HuH-7.5 (cell line): ENCODE data around the gene TANGO6.
"Not testable (repeated sequence)": the region's sequence is repeated elsewhere in the genome, so short reads cannot be mapped to it uniquely, and the experiment has no call there.

Experiments used
- DNase-seq: peaks from one replicate; pipeline ENCODE4 v3.0.0; 2011; ENCODE audit warnings: low spot score

TANGO6 gene

GRCh38 chr16:69057400-69058378, 214.4 kb downstream of the TANGO6 start:
- DNase-seq = no peak

GRCh38 chr16:69063491-69063890, 220.2 kb downstream of the TANGO6 start:
- DNase-seq = not testable (repeated sequence)

GRCh38 chr16:69064124-69064763, 220.9 kb downstream of the TANGO6 start:
- no peak for DNase-seq

- no peak for DNase-seq
These were observed 221.5 kb downstream of the TANGO6 start for GRCh38 chr16:69064764-69065313.

GRCh38 chr16:69069504-69069903, 226.2 kb downstream of the TANGO6 start:
- no peak for DNase-seq

GRCh38 chr16:69071036-69071435, 227.7 kb downstream of the TANGO6 start:
- DNase-seq = no peak

- DNase-seq = no peak
These were observed 229.3 kb downstream of the TANGO6 start for GRCh38 chr16:69072640-69072974.

GRCh38 chr16:69073181-69073702, 229.9 kb downstream of the TANGO6 start:
- no peak for DNase-seq

- no peak for DNase-seq
These were observed 233.9 kb downstream of the TANGO6 start for GRCh38 chr16:69077251-69077650.

- DNase-seq = no peak
These were observed 234.7 kb downstream of the TANGO6 start for GRCh38 chr16:69078073-69078472.

GRCh38 chr16:69079697-69080096, 236.4 kb downstream of the TANGO6 start:
- no peak for DNase-seq

GRCh38 chr16:69083306-69083941, 240.1 kb downstream of the TANGO6 start:
- DNase-seq = no peak

- no peak for DNase-seq
These were observed 241.0 kb downstream of the TANGO6 start for GRCh38 chr16:69084289-69084688.

- no peak for DNase-seq
These were observed 241.8 kb downstream of the TANGO6 start for GRCh38 chr16:69085032-69085695.

- no peak for DNase-seq
These were observed 243.8 kb downstream of the TANGO6 start for GRCh38 chr16:69087161-69087581.

- DNase-seq = no peak
These were observed 245.4 kb downstream of the TANGO6 start for GRCh38 chr16:69088684-69089083.

GRCh38 chr16:69089091-69089910, 246.0 kb downstream of the TANGO6 start:
- DNase-seq = no peak

GRCh38 chr16:69093974-69094373, 250.6 kb downstream of the TANGO6 start:
- DNase-seq = no peak

GRCh38 chr16:69094501-69094900, 251.2 kb downstream of the TANGO6 start:
- DNase-seq = no peak

- DNase-seq = no peak
These were observed 251.9 kb downstream of the TANGO6 start for GRCh38 chr16:69095193-69095592.
